ENCODE data around the gene CCT2. TPM values are rescaled to one million over a fixed set of nuclear protein-coding genes. Genes with fewer than 3 reads are reported as not detected.

Gene CCT2
- total and polyA plus RNA-seq, 9 of the 15 experiments (the other 6 are each of a cell fraction or from before 2014, with no cell fraction given), result 341 to 738 (median 490) TPM

- TF ChIP-seq SRF (CRISPR knock-in tag; IDR thresholded peaks at IDR 0.05) (no peak), SMAD3 (CRISPR knock-in tag; conservative IDR thresholded peaks at IDR 0.05) (peak; percentile 94), ZNF134 (CRISPR knock-in tag; conservative IDR thresholded peaks at IDR 0.05) (peak; percentile 77), ETS1 (conservative IDR thresholded peaks at IDR 0.05; ENCODE audit: control insufficient read depth, low read depth, low read length) (peak; percentile 96), TCF15 (CRISPR knock-in tag; IDR thresholded peaks at IDR 0.05) (no peak), SP2 (IDR thresholded peaks at IDR 0.05; ENCODE audit: extremely low read depth, low read depth, low read length, poor library complexity, severe bottlenecking) (no peak), KDM2B (CRISPR knock-in tag; IDR thresholded peaks at IDR 0.05) (peak; percentile 76; the same call in 1 of the 2 replicates), HES1 (IDR thresholded peaks at IDR 0.05; ENCODE audit: low read depth) (peak; percentile 99), MTA3 (IDR thresholded peaks at IDR 0.05; ENCODE audit: borderline replicate concordance) (peak; percentile 92), CBFA2T3 (IDR thresholded peaks at IDR 0.05) (peak; percentile 100), MECOM (CRISPR knock-in tag; IDR thresholded peaks at IDR 0.05) (peak; percentile 74; the same call in 1 of the 2 replicates), ZBTB7A (IDR thresholded peaks at IDR 0.05; ENCODE audit: borderline replicate concordance, control insufficient read depth, low read depth, low read length) (no peak), ELF4 (CRISPR knock-in tag; IDR thresholded peaks at IDR 0.05) (peak; percentile 38; the same call in 1 of the 2 replicates), DIDO1 (tag; IDR thresholded peaks at IDR 0.05; ENCODE audit: low read depth) (peak; percentile 65), KLF6 (CRISPR knock-in tag; IDR thresholded peaks at IDR 0.05; ENCODE audit: borderline replicate concordance) (peak; percentile 55; the same call in 1 of the 2 replicates), SAP30 (IDR thresholded peaks at IDR 0.05; ENCODE audit: borderline replicate concordance, insufficient read depth, low read depth, low read length, poor library complexity, severe bottlenecking) (no peak), NFIX (CRISPR knock-in tag; IDR thresholded peaks at IDR 0.05; ENCODE audit: low read depth) (no peak), CREB3 (tag; conservative IDR thresholded peaks at IDR 0.05; ENCODE audit: low read depth) (peak; percentile 93), HDAC1 (IDR thresholded peaks at IDR 0.05) (peak; percentile 68 to 89; a peak in 3 of 4 replicates), MNT (conservative IDR thresholded peaks at IDR 0.05) (peak; percentile 72 to 79), ID3 (CRISPR knock-in tag; IDR thresholded peaks at IDR 0.05) (no peak), ID3 (tag; IDR thresholded peaks at IDR 0.05) (peak; percentile 94), CREBBP (IDR thresholded peaks at IDR 0.05; ENCODE audit: low read depth, low read length) (no peak), ZNF584 (CRISPR knock-in tag; IDR thresholded peaks at IDR 0.05; ENCODE audit: low read depth) (peak; percentile 94)
Measured at GRCh38 chr12:69623970-69624369, 38.7 kb downstream of the CCT2 start (continued).
